HL-60 (cell line): ENCODE data around the gene LARP4B.

Experiments
- DNase-seq, 2 experiments: peaks; one replicate each; pipeline ENCODE4 v3.0.0-alpha.2; 2010 to 2020; ENCODE audit warnings: low read depth in 1 of 2, low spot score in 1 of 2
- H3K27ac ChIP-seq: fragments of 250-450 bp; sonication (Bioruptor Pico); replicated peaks from 2 replicates; pipeline ENCODE4 v1.5.1; 2020; ENCODE audit warnings: mild to moderate bottlenecking, moderate library complexity
- H3K27me3 ChIP-seq: fragments of 250-450 bp; sonication (Bioruptor Pico); 2 replicates; pipeline ENCODE4 v1.5.1; 2021; ENCODE audit warnings: mild to moderate bottlenecking, moderate library complexity; ENCODE audit not compliant: insufficient read depth, poor library complexity, severe bottlenecking
- H3K4me3 ChIP-seq: replicated peaks from 2 replicates; pipeline ENCODE4 v1.5.1; 2011; ENCODE audit warnings: mild to moderate bottlenecking, control low read depth, low read length; ENCODE audit not compliant: insufficient read depth
- CTCF ChIP-seq: IDR thresholded peaks from one replicate; pipeline ENCODE4 v1.5.1; 2011; ENCODE audit warnings: low read length, control low read depth, inconsistent platforms; ENCODE audit not compliant: insufficient read depth
- GABPA ChIP-seq: IDR thresholded peaks from 2 replicates; pipeline ENCODE4 v1.6.1; 2012; ENCODE audit warnings: low read depth
- POLR2AphosphoS5 ChIP-seq: IDR thresholded peaks from 2 replicates; pipeline ENCODE4 v1.6.1; 2012; ENCODE audit warnings: low read depth
- REST ChIP-seq: IDR thresholded peaks from 2 replicates; pipeline ENCODE4 v1.6.1; 2012; ENCODE audit warnings: low read depth; ENCODE audit not compliant: insufficient replicate concordance
- SPI1 ChIP-seq: IDR thresholded peaks from 2 replicates; pipeline ENCODE4 v1.6.1; 2012; ENCODE audit warnings: low read depth, mild to moderate bottlenecking, borderline replicate concordance

LARP4B gene

GRCh38 chr10:828191-828590, 103.3 kb downstream of the LARP4B start:
- Histone ChIP-seq H3K27ac (no peak overlapping the region), H3K27me3 (no peaks in the 10 kb centered on the region), H3K4me3 (no peak overlapping the region)
- TF ChIP-seq CTCF (no peak), POLR2AphosphoS5 (no peak), REST (no peak)
- no peak for DNase-seq

GRCh38 chr10:824946-825345, 106.6 kb downstream of the LARP4B start:
- H3K27me3 ChIP-seq, result no peaks in the 10 kb centered on the region

GRCh38 chr10:824497-824896, 107.0 kb downstream of the LARP4B start:
- H3K27ac ChIP-seq, result no peak overlapping the region
- H3K27me3 ChIP-seq, result no peaks in the 10 kb centered on the region
- TF ChIP-seq POLR2AphosphoS5 (no peak), REST (no peak), GABPA (no peak), SPI1 (no peak), CTCF (no peak)
- no peak overlapping the region for H3K4me3 ChIP-seq
- DNase-seq, result no peak

More at GRCh38 chr10:824946-825345, 106.6 kb downstream of the LARP4B start:
- no peak overlapping the region for H3K27ac ChIP-seq
- DNase-seq, result no peak
- TF ChIP-seq CTCF (no peak), GABPA (no peak), POLR2AphosphoS5 (no peak), REST (no peak), SPI1 (no peak)
- H3K4me3 ChIP-seq, result no peak overlapping the region
